Left colon (tissue), 2 donors: ENCODE data around the gene PRICKLE2. TPM values are rescaled to one million over a fixed set of nuclear protein-coding genes. Genes with fewer than 3 reads are reported as not detected.

Experiments
- ATAC-seq: fragments of 200-7000 bp; cut with Tn5 transposase; one replicate; pipeline ENCODE4 v1.9.1; 2020; ENCODE audit warnings: mild to moderate bottlenecking, moderate library complexity
- DNase-seq, 2 donors: peaks; one replicate each; pipeline ENCODE4 v3.0.0-alpha.2; 2020
- intact Hi-C, 2 donors: fragments of 100-400 bp; cut with DNase I in 1 of 2; cut with micrococcal nuclease in 1 of 2; formaldehyde crosslinking; loops; one replicate each; pipeline versions ENCODE4 v1.11.2 to v1.14.0; 2022; cut with DNase I, micrococcal nuclease
- total RNA-seq, 2 donors: library from RNA; stranded (reverse); fragmentation: NEBNext Ultra II Directional; extraction: Animal tissue kit (Norgen Biotek cat#: 25700); gene quantifications; one replicate each; pipeline ENCODE4 v1.2.1, GENCODE V29; 2021
- donor health status: DM: no; HTN: no; CAD: no.
- donor health status: DM: yes; HTN: yes; CAD: no.

The PRICKLE2 gene
- total RNA-seq, 2 donors from 2014 or later, result 2.6 to 13.2 TPM

DNA sequence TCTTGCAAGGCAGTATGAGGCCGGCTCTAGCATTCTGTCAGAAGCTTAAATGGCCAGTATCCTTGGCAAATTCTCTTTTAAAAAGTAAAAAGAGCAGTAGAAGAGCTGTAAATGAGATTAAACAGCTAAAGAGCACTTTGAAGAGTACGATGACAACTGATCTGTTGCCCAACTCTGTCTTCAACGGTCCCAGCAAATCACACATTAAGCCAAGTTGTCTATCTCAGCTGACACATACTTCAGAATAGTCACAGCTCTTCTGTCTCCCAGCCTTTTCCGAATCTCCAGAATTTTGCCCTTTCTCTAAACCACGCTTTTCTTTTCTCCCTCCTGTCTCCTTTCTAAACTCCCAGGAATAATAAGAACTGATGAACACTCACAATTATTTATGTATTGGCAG lies 51.7 kb downstream of the PRICKLE2 start:
- intact Hi-C loops, result no loop called here
- ATAC-seq (no peak), DNase-seq (no peak)

GRCh38 chr3:64170270-64170669 lies 55.0 kb downstream of the PRICKLE2 start:
- intact Hi-C loops, result no loop called here
- ATAC-seq (peak; percentile 94), DNase-seq (no peak)

DNA sequence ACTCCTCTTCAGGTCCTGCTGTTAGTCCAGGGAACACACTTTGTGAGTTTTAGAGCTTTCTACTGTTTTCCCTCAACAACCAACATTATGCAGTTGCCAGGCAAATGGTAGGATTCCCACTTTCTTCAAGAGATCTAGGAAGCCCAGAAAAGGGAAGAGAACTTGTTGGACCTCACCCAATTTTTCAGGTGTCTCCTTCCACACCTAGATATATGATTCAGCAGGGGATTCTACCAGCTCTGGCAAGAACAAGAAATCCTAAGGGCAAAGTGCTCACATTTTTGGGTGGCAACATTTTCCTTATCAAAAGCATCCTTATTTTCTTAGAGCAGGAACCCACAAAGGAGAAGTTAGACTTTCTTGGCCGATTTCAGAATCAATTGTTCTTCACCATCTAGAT lies 57.4 kb downstream of the PRICKLE2 start:
- DNase-seq (no peak), ATAC-seq (no peak)
- intact Hi-C loops, result no loop called here

- intact Hi-C loops, result no loop called here
- peak; percentile 80 for ATAC-seq
- peak in 1 of 2 donors; percentile 29 for DNase-seq
These were observed 57.9 kb downstream of the PRICKLE2 start for GRCh38 chr3:64167351-64167750.

DNA sequence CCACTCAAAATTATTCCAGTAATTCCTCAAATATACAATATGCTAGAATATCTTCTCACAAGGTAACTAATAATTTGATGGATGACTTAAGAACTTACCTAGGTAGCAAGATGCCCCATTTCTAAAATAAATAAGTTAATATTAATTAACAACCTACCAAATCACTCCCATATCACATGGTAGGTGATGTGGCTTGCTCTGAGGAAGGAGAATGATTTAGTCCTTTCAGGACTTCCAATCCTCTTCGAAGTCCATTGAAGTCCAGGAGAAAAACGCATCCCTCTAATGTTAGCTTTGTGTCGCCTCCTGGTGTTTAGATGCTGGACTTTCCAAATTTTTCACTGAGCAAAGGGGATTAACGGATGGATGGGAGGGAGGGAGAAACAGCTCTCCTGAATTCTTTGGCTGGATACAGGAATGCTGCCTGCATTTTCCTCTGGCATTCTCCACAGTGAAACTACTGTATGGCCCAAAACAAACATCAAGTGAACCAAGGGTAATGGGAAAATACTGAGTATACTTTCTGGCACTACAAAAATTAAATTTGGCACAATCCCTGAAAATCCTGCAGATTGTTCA lies 58.6 kb downstream of the PRICKLE2 start:
- intact Hi-C loops, result no loop called here
- DNase-seq (no peak), ATAC-seq (no peak)

GRCh38 chr3:64164349-64164748 lies 60.9 kb downstream of the PRICKLE2 start:
- DNase-seq, result no peak
- no peak for ATAC-seq
- intact Hi-C loops, result no loop called here

DNA sequence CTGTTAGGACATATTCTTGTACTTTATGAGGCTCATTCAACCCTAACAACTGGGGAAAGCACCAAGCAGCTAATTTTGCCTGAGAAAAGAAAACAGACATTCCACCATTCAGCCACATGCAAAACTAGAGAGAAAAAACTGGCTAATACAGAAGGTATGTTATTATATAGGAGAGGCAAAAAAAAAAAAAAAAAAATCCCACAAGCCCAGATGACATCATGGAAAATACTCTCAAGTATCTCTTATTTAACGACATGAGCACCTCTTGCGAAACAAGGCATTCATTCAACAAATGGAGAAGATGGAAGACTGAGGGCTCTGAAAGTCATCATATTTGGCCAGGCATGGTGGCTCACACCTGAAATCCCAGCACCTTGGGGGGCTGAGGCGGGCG lies 61.5 kb downstream of the PRICKLE2 start:
- DNase-seq (no peak), ATAC-seq (no peak)
- intact Hi-C loops, result no loop called here

GRCh38 chr3:64163019-64163754 lies 62.1 kb downstream of the PRICKLE2 start:
- intact Hi-C loops, result no loop called here
- DNase-seq, result no peak
- ATAC-seq, result no peak

GRCh38 chr3:64161481-64161952 lies 63.7 kb downstream of the PRICKLE2 start:
- intact Hi-C loops, result no loop called here
- peak; percentile 41 for ATAC-seq
- DNase-seq, result no peak

GRCh38 chr3:64160000-64160695 lies 65.1 kb downstream of the PRICKLE2 start:
- DNase-seq (no peak), ATAC-seq (peak; percentile 70)

GRCh38 chr3:64158334-64158733 lies 66.9 kb downstream of the PRICKLE2 start:
- ATAC-seq, result peak; percentile 11
- DNase-seq, result peak in 1 of 2 donors; percentile 21
- intact Hi-C loops, result no loop called here

More at GRCh38 chr3:64160000-64160695, 65.1 kb downstream of the PRICKLE2 start:
- intact Hi-C loops, result no loop called here

GRCh38 chr3:64157150-64158035 lies 67.9 kb downstream of the PRICKLE2 start:
- intact Hi-C loops, result no loop called here

GRCh38 chr3:64155328-64155727 lies 69.9 kb downstream of the PRICKLE2 start:
- intact Hi-C loops, result no loop called here
- no peak for DNase-seq
- no peak for ATAC-seq

More at GRCh38 chr3:64157150-64158035, 67.9 kb downstream of the PRICKLE2 start:
- DNase-seq (peak; percentile 40 to 47), ATAC-seq (peak; percentile 72)

DNA sequence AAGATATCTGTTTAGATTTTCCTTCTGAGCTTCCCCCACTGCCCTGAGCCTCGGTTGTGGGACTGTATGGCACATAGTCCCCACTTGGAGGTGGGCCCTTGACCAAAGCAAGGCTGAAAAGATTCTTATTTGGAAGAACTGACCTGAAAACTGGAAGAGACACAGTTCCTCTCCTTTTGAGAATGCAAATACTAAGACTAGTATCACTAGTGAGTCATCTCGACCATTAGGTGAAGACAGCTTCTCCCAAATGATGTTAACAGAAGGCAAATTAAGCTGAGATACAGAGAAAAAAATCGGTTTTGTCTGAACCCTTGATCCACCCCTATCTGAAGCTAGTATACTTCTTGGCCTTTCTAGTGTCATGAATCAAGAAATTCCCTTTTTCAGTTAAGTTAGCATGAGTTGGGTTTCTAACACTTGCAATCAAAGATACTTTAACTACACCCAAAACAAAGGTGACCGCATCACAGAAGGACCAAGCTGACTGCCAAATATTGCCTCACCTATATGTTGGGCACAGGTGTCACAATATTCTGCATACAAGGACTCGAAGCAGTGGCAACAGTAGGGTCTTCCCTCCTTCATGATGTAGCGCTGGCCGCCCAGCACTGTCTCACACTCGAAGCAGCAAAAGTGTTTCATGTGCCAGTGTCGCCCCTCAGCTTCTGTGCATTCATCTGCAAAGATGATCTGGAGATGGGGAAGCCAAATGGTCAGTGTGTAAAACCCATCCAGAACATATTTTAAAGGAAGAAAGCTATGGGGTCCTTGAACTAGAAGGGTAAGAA lies 72.4 kb downstream of the PRICKLE2 start:
- intact Hi-C loops, result no loop called here
- no peak for ATAC-seq
- no peak for DNase-seq

- DNase-seq (peak in 1 of 2 donors; percentile 36), ATAC-seq (no peak)
- intact Hi-C loops, result no loop called here
These were observed 73.2 kb downstream of the PRICKLE2 start for GRCh38 chr3:64152086-64152485.

DNA sequence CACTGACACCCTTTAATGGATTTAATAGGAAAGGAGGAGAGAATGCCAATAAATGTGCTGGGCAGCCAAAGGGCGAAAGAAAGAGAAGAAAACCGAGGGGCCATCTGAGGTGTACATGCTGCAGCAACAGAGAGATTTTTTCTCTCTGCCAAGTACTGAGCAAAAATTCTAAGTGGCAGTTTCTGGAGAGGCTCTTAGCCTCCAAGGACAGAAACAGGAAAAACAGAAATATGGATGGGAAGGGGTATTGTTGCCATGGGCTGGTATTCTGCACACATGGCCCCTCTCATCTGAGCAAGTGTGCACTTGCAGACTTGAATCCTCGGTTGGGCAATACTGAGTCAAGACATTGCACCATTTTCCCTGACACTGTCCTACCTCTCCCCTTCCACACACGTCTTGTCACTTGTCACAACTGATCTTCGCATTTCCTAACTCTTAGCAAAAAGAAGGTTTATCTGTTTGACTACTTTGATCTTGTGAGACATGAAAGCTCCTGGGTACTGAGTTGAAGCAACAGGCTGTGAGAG lies 73.9 kb downstream of the PRICKLE2 start:
- ATAC-seq, result no peak
- no peak for DNase-seq
- intact Hi-C loops, result no loop called here

GRCh38 chr3:64150623-64151207 lies 74.6 kb downstream of the PRICKLE2 start:
- intact Hi-C loops, result no loop called here
- DNase-seq (peak; percentile 83 to 90), ATAC-seq (peak; percentile 97)

GRCh38 chr3:64149886-64150285 lies 75.4 kb downstream of the PRICKLE2 start:
- DNase-seq, result no peak
- intact Hi-C loops, result no loop called here
- ATAC-seq, result no peak
